ENCODE results near the gene GALNT2.

Gene GALNT2

GRCh38 chr1:230066466-230067404 lies at the start of gene GALNT2:
TSS of gene GALNT2 (plus strand) at chr1:230067238. CDS start at chr1:230067281, 43 bp downstream.
- in situ Hi-C loops (cut with HindIII; ENCODE audit: low pct_ligation_motif_present, low pct_unique_long_range_greater_than_20kb, low sequenced_read_pairs), result no loop called here

GRCh38 chr1:230020451-230020850 lies 46.6 kb upstream of the GALNT2 start:
- no peak for DNase-seq
- in situ Hi-C loops (cut with HindIII; ENCODE audit: low pct_ligation_motif_present, low pct_unique_long_range_greater_than_20kb, low sequenced_read_pairs), result no loop called here

More at GRCh38 chr1:230066466-230067404, at the start of gene GALNT2:
- DNase-seq, result peak; percentile 93

- DNase-seq, result no peak
- in situ Hi-C loops (cut with HindIII; ENCODE audit: low pct_ligation_motif_present, low pct_unique_long_range_greater_than_20kb, low sequenced_read_pairs), result no loop called here
Observed at GRCh38 chr1:230022666-230023380, 44.2 kb upstream of the GALNT2 start.

GRCh38 chr1:230025686-230026085 lies 41.4 kb upstream of the GALNT2 start:
- no peak for DNase-seq
- in situ Hi-C loops (cut with HindIII; ENCODE audit: low pct_ligation_motif_present, low pct_unique_long_range_greater_than_20kb, low sequenced_read_pairs), result no loop called here

- DNase-seq, result no peak
- in situ Hi-C loops (cut with HindIII; ENCODE audit: low pct_ligation_motif_present, low pct_unique_long_range_greater_than_20kb, low sequenced_read_pairs), result no loop called here
Observed at GRCh38 chr1:230026139-230026538, 40.9 kb upstream of the GALNT2 start.

GRCh38 chr1:230026572-230026971 lies 40.5 kb upstream of the GALNT2 start:
- in situ Hi-C loops (cut with HindIII; ENCODE audit: low pct_ligation_motif_present, low pct_unique_long_range_greater_than_20kb, low sequenced_read_pairs), result no loop called here
- no peak for DNase-seq

GRCh38 chr1:230028602-230029223 lies 38.3 kb upstream of the GALNT2 start:
- no peak for DNase-seq
- in situ Hi-C loops (cut with HindIII; ENCODE audit: low pct_ligation_motif_present, low pct_unique_long_range_greater_than_20kb, low sequenced_read_pairs), result no loop called here

- in situ Hi-C loops (cut with HindIII; ENCODE audit: low pct_ligation_motif_present, low pct_unique_long_range_greater_than_20kb, low sequenced_read_pairs), result no loop called here
- no peak for DNase-seq
Observed at GRCh38 chr1:230029244-230029941, 37.6 kb upstream of the GALNT2 start.

GRCh38 chr1:230030122-230030821 lies 36.8 kb upstream of the GALNT2 start:
- in situ Hi-C loops (cut with HindIII; ENCODE audit: low pct_ligation_motif_present, low pct_unique_long_range_greater_than_20kb, low sequenced_read_pairs), result no loop called here
- no peak for DNase-seq

GRCh38 chr1:230031131-230031530 lies 35.9 kb upstream of the GALNT2 start:
- in situ Hi-C loops (cut with HindIII; ENCODE audit: low pct_ligation_motif_present, low pct_unique_long_range_greater_than_20kb, low sequenced_read_pairs), result no loop called here
- no peak for DNase-seq

GRCh38 chr1:230032516-230033281 lies 34.3 kb upstream of the GALNT2 start:
- in situ Hi-C loops (cut with HindIII; ENCODE audit: low pct_ligation_motif_present, low pct_unique_long_range_greater_than_20kb, low sequenced_read_pairs), result no loop called here
- no peak for DNase-seq

- no peak for DNase-seq
- in situ Hi-C loops (cut with HindIII; ENCODE audit: low pct_ligation_motif_present, low pct_unique_long_range_greater_than_20kb, low sequenced_read_pairs), result no loop called here
Observed at GRCh38 chr1:230037261-230037660, 29.8 kb upstream of the GALNT2 start.

GRCh38 chr1:230040440-230040839 lies 26.6 kb upstream of the GALNT2 start:
- in situ Hi-C loops (cut with HindIII; ENCODE audit: low pct_ligation_motif_present, low pct_unique_long_range_greater_than_20kb, low sequenced_read_pairs), result no loop called here
- no peak for DNase-seq

GRCh38 chr1:230043081-230043480 lies 24.0 kb upstream of the GALNT2 start:
- in situ Hi-C loops (cut with HindIII; ENCODE audit: low pct_ligation_motif_present, low pct_unique_long_range_greater_than_20kb, low sequenced_read_pairs), result no loop called here

GRCh38 chr1:230044729-230045128 lies 22.3 kb upstream of the GALNT2 start:
- DNase-seq, result no peak
- in situ Hi-C loops (cut with HindIII; ENCODE audit: low pct_ligation_motif_present, low pct_unique_long_range_greater_than_20kb, low sequenced_read_pairs), result no loop called here

More at GRCh38 chr1:230043081-230043480, 24.0 kb upstream of the GALNT2 start:
- DNase-seq, result no peak

- in situ Hi-C loops (cut with HindIII; ENCODE audit: low pct_ligation_motif_present, low pct_unique_long_range_greater_than_20kb, low sequenced_read_pairs), result no loop called here
- peak; percentile 45 for DNase-seq
Observed at GRCh38 chr1:230047114-230047865, 19.7 kb upstream of the GALNT2 start.

- DNase-seq, result no peak
- in situ Hi-C loops (cut with HindIII; ENCODE audit: low pct_ligation_motif_present, low pct_unique_long_range_greater_than_20kb, low sequenced_read_pairs), result no loop called here
Observed at GRCh38 chr1:230048322-230048721, 18.7 kb upstream of the GALNT2 start.
